Measurements from ENCODE around the gene TULP4.
A peak's percentile ranks its signal among the peaks of the same experiment; 100 is the strongest.
"Not testable (repeated sequence)": the region's sequence is repeated elsewhere in the genome, so short reads cannot be mapped to it uniquely, and the experiment has no call there.

Gene TULP4

DNA sequence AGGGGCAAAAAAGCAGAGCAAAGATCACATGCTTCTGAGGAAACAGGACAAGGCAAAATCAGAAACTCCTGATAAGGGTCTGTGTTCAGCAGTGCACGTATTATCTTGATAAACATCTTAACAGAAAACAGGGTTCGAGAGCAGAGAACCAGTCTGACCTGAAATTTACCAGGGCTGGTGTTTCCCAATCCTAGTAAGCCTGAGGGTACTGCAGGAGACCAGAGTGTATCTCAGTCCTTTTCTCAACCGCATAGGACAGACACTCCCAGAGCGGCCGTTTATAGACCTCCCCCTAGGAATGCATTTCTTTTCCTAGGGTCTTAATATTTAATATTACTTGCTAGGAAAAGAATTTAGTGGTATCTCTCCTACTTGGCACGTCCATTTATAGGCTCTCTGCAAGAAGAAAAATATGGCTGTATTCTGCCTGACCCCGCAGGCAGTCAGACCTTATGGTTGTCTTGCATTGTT lies 15.4 kb upstream of the TULP4 start:
- DNase-seq = not testable (repeated sequence)

DNA sequence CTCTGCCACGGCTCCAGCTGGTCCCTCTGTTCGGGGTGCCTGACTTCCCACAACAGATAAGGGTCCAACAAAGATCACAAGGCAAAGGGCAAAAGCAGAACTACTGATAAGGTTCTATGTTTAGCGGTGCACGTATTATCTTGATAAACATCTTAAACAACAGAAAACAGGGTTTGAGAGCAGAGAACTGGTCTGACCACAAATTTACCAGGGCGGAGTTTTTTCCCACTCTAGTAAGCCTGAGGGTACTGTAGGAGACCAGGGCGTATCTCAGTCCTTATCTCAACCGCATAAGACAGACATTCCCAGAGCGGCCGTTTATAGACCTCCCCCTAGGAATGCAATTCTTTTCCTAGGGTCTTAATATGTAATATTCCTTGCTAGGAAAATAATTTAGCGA lies 14.6 kb upstream of the TULP4 start:
- DNase-seq = peak; percentile 28

DNA sequence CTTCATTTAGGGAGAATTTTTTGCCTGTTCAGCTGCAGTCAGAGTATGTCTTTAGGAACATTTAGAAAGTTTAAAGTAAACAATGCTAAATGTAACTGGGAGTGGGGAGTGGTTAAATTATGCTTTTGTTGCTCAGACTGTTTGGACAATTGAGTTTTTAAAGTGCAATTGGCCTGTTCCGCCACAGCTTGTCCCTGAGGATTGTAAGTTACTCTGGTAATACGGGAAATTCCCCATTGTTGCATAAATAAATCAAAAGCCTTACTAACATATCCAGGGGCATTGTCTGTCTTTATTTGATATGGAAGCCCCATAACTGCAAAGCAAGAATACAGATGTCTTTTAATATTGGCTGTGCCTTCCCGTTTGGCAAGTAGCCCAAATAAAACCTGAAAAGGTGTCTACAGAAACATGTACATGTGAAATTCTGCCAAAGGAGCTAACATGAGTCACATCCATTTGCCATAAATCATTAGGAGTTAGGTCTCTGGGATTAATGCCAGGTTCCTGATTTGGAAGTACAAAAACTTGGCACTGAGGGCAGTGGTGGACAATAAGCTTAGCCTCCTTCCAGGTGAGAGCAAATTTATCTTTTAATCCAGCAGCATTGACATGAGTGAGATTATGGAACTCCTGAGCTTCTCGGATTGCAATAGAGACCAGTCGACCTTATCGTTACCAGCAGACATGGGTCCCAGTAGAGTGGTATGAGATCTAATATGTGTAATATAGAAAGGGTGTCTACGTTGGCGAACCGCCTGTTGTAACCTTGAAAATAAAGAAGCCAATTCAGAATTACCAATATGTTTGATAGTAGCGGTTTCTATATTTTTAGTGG lies 11.7 kb upstream of the TULP4 start:
- DNase-seq = not testable (repeated sequence)

DNA sequence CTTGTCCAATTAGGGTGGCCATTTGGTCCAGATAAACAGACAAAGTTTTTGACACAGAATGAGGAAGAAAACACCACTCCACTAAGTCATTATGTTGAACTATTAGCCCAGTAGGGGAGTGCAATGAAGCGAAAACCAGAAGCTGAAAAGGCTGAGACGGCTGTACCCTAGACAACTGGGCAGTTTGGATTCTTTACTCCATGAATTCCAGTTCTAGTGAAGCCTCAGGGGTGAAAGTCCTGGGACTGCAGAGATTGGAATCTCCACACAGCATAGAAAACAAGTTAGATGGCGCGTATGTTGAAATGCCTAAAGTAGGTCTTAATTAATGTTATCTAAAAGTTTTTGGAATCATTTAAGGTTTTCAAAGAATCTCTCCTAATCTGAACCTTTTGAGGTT lies 10.7 kb upstream of the TULP4 start:
- not testable (repeated sequence) for DNase-seq

DNA sequence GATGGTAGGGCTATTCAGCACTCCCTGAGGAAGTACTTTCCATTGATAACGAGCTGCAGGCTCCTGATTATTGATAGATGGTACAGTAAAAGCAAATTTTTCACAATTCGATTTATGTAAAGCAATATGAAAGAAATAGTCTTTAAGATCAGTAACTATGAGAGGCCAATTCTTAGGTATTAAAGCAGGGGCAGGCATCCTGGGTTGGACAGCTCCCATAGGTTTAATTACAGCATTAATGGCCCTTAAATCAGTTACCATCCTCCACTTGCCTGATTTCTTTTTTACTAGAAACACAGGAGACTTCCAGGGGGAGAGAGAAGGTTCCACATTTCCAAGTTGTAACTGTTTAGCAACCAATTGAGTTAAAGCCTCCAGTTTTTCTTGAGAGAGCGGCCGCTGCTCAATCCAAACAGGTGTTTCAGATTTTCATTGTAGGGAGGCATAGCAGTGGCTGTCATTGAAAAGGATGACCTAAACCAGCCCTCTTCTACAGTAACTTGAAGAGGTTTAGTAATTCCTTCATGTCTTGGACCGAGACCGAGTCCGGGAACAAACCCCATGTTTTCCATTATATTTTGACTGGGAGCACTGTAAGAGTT lies 10.0 kb upstream of the TULP4 start:
- DNase-seq = not testable (repeated sequence)

DNA sequence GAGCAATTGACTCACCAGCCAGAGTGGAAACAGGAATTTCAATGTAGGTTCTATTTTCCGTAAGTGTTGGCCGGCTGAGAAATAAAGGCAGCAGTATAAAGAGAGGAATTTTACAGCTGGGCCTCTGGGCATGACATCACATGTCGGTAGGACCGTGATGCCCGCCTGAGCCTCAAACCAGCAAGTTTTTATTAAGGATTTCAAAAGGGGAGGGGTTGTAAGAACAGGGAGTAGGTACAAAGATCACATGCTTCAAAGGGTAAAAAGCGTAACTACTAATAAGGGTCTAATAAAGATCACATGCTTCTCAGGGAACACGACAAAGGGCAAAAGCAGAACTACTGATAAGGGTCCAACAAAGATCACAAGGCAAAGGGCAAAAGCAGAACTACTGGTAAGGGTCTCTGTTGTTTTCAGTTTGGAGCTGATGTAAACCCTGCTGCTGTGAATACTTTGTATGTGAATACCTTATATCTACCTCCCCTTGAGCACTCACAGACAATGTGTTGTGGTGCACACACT lies 9.0 kb upstream of the TULP4 start:
- DNase-seq = no peak

DNA sequence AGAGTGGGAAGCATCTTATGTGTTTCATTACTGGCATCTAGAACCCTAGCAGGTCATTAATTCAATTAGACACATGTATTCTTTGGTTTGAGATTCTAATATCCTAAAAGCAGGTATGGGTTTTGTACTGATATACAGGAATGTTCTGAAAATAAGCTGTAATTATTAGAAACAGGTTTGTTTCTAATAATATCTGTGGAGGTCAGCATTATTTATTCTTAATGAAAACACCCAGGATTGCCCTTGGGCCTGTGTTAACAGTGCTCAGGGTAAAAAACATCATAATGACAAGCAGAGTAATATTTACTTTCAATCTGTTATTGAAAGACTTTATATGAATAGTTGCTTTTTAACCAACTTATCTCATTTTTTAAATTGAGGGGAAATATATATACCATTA lies 8.0 kb upstream of the TULP4 start:
- DNase-seq = no peak

DNA sequence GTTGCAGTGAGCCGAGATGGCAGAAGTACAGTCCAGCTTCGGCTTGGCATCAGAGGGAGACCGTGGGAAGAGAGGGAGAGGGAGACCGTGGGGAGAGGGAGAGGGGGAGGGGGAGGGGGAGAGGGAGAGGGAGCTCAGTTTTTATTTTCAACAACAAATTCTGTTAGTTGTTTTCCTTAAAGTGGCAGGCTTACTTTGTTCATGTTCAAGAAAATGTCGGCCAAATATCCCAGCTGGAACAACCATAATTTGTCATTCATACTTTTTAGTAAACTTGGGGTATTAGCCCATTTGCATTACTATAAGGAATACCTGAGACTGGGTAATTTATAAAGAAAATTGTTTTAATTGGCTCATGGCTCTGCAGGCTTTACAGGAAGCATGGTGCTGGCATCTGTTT lies 2.5 kb upstream of the TULP4 start:
- DNase-seq = no peak

DNA sequence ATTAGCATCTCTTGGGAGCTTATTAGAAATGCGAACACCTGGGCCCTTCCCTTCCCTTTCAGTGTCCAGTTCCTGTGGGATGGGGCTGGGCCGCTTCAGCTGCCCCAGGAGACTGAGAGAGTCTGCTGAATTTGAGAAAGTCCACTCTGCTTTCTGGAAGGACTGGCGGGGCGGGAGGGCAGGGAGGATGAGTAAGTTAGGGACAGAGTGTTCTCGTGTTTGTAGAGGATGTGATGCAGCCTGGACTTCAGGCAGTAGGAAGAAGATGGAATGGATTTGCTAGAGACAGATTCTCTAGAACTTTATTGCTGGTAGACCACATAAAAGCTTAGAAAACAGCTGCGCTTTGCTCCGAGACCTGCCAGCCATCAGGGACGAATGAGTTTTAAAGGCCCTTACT lies 1.1 kb upstream of the TULP4 start:
- no peak for DNase-seq

DNA sequence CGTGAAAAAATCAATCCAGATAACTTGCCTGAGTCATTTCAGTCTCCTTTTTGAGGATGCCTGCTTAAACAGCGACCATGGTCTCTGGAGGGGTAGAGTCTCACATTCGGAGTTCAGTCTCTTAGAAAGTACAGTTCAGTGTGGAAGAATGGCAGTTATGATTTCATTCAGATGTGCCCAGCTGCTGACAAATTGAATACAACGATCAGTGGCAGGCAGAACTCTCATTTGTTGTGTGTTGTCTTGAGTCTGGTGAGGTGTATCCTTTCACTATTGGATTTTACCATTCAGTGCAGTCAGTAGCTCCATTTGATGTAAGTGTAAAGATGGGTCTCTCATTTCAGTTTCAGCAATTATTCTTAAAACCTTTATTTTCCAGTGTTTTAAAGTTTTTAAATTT lies 639 bp upstream of the TULP4 start:
- DNase-seq = no peak

DNA sequence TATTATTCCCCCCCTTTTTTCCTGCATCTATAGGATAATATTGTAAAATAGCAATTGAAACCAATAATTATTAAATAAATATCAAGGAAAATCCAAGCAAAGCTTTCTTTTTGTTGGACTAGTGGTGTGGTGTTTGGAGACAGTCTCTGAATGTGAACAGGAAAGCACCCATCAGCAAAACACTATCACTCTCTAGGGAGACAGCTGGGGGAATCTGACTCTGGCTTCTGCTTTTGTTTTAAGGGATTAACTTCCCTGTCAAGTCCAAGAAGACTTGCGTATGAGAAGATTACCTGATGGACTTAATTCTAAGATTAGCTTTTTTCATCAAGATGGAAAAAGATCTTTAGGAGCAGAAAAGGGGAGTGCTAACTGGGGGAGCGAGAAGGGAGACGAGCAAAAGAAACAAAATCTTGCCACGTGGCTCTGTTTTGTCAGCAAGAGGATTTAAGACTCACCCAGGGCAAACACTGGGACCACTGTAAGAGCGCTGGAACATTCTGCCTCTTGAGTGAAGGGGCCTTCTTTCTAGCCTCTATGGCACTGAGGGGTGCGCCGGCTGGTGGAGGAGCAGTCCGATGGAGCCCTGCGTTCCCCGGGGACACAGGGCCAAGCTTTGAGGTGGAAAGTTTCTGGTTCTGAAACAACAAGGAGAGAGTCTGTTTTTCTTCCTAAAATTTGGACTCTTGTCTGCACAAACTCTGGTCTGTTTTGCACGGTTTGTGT lies 570 bp downstream of the TULP4 start:
- no peak for DNase-seq

DNA sequence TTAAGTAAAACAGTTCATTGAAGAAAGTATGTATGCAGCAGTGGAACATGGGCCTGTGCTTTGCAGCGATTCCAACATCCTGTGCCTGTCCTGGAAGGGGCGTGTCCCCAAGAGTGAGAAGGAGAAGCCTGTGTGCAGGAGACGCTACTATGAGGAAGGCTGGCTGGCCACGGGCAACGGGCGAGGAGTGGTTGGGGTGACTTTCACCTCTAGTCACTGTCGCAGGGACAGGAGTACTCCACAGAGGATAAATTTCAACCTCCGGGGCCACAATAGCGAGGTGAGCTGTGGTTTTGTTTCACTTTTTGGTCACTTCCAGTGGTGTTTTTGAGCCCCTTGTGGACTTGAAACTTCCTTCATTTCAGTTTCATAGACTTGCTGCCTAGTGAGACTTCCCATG lies 1.7 kb downstream of the TULP4 start:
- no peak for DNase-seq

DNA sequence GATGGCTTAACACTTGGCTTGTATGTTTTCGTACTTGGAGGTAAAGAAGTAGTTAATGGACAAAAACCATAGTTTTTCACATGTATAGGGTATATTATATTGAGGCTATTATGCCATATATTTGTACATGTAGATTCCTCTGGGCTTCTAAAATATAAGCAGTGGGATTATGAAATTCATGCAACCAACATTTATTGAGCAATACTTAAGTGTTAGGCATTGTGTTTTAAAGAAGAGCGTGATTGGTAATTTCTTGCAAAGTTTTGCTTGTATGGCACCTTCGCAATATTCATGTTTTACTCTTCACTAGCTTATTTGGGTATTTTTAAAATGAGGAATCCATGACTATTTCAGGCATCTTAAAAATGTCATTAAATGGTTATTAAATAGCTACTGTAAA lies 2.5 kb downstream of the TULP4 start:
- DNase-seq = no peak

DNA sequence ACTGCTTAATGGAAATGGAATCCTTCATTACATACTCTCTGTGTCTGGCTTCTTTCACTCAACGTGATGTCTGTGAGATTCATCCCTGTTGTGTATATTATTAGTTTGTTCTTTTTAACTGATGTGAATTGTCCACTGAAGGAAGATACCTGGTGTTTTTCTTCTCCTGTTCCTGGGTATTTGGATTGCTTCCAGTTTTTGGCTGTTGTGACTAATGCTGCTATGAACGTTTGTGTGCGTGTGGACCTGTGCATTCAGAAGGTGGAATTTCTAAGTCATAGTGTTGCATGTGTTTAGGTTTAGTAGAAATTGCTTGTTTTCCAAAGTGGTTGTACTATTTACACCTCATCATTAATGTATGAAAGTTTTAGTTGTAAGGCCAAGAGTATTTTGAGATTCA lies 3.8 kb downstream of the TULP4 start:
- DNase-seq = no peak

DNA sequence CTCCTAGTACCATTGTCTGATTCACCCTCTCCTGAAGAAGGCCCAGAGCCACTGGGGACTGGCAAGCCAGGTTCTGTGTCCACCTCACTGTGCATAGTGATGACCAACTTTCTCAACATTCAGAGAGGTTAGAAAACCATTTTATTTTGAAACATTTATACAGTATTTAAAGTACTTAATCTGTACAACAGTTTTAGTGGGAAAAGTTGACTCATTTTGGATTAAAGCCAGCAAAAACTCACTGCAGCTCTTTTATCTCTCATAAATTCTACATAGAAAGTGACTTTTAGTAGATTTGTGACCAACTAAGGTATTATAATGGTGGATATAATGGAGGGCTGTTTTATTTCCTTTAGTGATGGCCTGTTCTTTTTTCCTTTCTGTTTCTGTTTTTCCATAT lies 9.7 kb downstream of the TULP4 start:
- DNase-seq = peak; percentile 76

DNA sequence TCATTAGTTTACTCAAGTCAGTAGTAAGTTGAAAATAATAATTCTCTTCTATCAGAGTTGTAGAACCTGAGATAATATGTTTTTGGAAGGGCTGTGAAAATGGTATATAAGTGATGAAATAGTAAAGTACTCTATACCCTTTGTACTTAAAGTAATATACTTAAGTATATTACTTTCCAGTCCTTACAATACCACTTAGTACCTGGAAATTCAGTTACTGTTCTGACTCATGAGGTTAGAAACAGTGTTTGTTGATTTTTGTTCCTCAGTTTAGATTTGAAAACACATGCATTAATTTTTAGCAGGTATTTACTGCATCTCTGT lies 10.1 kb downstream of the TULP4 start:
- peak; percentile 8 for DNase-seq

DNA sequence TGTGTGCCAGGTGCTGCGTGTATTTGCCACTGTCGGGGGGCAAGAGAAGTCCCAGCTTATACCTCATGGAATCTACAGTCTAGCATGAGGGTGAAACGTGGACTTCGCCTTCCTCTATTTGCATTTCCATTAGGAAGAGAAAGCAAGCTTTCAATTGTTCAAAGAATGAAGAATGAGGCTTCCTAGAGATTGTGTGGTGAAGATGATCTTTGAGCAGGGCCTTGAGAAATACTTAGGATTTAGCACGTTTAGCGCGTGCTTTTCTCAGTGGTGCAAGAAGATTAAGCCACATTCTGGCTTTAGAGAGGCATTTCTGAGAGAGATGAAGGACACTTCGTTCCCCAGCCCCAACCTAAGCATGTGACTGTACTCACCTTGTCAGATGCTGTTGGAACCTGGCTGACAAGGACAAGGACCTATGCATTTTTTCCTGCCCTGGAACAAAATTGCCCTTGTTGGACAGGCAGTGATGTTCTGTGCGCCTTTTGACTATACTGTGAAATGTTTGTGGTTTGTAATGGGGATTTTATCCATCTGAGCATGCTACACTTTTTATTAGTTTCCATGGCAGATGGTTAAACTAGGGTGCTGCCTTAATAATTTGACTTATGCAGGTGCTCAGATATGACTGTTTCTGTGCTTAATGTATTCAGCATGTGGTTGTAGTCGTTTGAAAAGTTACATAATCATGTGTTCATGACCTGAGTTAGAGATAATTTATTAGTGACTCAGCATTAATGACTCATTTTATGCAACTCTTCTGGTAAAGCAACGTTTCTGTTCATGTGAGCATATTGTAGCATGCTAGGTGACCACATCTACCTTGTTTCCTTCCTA lies 10.7 kb downstream of the TULP4 start:
- DNase-seq = peak; percentile 82

DNA sequence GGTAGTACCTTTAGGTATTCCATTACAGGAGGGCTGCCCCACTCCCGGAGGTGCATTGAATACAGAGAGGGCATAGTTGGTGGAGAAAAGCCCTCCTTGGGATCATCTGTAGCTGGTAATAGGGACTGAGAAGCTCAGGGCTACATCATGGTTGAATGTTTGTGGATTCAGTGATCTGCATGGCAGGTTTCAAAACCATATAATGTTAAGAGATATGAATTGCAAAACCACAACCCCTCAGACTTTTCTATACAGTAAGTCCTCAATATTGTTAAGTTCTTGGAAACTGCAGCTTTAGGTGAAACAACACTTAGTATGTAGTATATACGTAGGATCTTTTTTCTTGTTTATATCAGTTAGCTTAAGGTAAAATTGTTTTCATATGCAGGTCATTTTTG lies 11.3 kb downstream of the TULP4 start:
- no peak for DNase-seq

DNA sequence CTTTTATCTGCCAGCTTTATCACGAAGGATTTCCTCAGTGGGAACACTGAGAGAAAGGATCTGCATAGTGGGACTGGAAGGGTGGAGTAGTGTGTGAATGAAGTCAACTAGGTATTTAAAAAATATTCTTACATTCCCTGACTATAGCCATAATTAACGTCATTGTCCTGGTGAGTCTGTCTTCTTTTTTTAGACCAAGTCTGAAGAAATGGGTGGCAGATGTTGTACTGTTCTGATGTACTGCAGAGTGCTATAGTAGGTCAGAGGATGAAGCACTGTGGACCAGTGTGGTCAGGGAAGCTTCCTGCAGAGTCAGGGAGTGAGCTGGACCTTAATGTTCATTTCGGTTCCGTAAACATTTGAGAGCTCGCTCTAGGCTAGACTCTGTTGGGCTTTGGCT lies 11.9 kb downstream of the TULP4 start:
- no peak for DNase-seq

DNA sequence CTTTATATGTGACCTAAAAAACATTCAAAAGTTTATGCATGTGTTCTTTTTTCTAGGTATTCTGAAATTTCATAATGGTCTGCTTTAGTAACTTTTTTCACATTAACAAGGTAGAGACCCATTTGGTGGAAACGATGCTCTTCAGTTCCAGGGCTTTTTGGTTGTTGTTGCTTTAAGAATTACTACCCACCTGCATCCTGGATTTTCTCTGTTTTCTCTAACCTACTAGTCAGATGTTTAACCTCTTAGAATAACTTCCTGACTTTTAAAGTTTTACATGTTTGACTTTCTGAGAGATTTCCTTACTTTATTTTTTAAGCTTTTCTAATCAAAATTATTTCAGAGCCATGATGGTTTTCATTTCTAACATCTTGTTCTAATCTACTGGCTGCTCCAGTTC lies 14.9 kb downstream of the TULP4 start:
- DNase-seq = no peak

DNA sequence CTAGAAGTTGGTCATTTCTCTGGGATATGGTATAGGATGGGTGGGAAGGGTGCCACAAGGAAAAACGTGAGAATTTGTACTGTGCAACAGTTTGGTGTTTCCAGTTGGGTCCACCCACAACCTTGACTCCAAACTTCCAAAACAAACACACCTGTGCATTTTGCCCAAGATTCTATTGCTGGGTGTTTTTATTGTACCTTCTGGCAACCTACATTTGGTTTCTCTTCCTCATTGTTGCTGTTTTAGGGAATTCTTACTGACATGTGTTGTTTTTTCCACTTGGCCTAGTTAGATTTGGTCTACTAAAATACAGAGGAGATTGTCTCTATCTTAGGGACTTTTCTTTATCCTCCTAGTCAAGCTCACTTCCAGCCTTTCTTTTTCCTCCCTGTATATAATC lies 16.7 kb downstream of the TULP4 start:
- DNase-seq = no peak

DNA sequence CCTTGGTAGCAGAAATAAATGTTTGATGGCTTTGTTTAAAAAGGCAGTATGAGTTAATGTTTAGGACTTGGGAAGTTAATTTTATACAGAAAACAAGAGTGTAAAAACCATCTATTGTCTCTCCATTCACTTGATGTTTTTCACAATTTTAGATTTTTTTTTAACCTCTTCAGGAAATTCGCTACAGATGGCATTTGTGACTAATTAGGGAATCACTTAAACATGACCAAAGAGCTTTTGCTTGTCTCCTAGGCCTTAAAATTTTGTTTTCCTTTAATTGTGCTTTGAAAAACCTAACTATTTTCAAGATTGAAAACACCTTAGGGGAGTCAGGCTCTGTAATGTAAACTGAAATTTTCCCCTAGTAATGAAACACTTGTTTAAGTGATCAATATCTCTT lies 17.3 kb downstream of the TULP4 start:
- DNase-seq = no peak

DNA sequence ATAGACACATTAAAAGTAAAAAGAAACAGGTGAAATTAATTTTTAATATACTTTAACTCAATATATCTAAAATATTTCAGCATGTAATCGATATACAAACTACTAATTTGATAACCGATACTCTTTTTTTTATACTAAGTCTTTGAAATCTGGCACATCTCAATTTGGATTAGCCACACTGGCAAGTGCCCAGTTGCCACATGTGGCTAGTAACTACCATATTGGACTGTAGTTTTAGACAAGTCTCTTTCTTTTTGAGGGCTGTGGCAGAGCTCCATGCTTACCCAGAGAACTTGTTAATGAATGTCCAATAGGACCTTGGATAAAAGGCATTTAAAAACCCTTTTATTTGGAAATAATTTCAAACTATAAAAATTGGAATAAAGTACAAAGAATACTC lies 17.8 kb downstream of the TULP4 start:
- no peak for DNase-seq

All from hematopoietic multipotent progenitor cell treated with erythropoietin and hydrocortisone succinate and interleukin-3 and kit ligand, for 8 days (in vitro differentiated cells).